Activated gamma-delta T cell treated with Interleukin-2 at 50 U/mL for 16 hours (primary cell): ENCODE data around the gene ERICH6B.
"Not testable (repeated sequence)": the region's sequence is repeated elsewhere in the genome, so short reads cannot be mapped to it uniquely, and the experiment has no call there.

Experiments used
- DNase-seq: peaks from one replicate; pipeline ENCODE4 v3.0.0-alpha.2; 2020

ERICH6B gene

GRCh38 chr13:45615501-45616101 lies at the start of gene ERICH6B:
TSS of gene ERICH6B (minus strand) at chr13:45615739. CDS start at chr13:45597005, 18,734 bp downstream.
- DNase-seq: no peak

GRCh38 chr13:45662903-45663302 lies 47.4 kb upstream of the ERICH6B start:
- DNase-seq: not testable (repeated sequence)

- no peak for DNase-seq
Observed at GRCh38 chr13:45662162-45662561, 46.6 kb upstream of the ERICH6B start.

GRCh38 chr13:45660458-45660857 lies 44.9 kb upstream of the ERICH6B start:
- DNase-seq: not testable (repeated sequence)

GRCh38 chr13:45659536-45659935 lies 44.0 kb upstream of the ERICH6B start:
- no peak for DNase-seq

- DNase-seq: no peak
Observed at GRCh38 chr13:45658586-45659235, 43.2 kb upstream of the ERICH6B start.

- no peak for DNase-seq
Observed at GRCh38 chr13:45654633-45655349, 39.3 kb upstream of the ERICH6B start.

GRCh38 chr13:45645263-45645662 lies 29.7 kb upstream of the ERICH6B start:
- DNase-seq: not testable (repeated sequence)

GRCh38 chr13:45642159-45642558 lies 26.6 kb upstream of the ERICH6B start:
- DNase-seq: not testable (repeated sequence)

- not testable (repeated sequence) for DNase-seq
Observed at GRCh38 chr13:45635291-45635690, 19.8 kb upstream of the ERICH6B start.

GRCh38 chr13:45630791-45631190 lies 15.3 kb upstream of the ERICH6B start:
- no peak for DNase-seq

- DNase-seq: no peak
Observed at GRCh38 chr13:45629940-45630339, 14.4 kb upstream of the ERICH6B start.

- no peak for DNase-seq
Observed at GRCh38 chr13:45628094-45628493, 12.6 kb upstream of the ERICH6B start.

- DNase-seq: no peak
Observed at GRCh38 chr13:45627656-45628055, 12.1 kb upstream of the ERICH6B start.

- DNase-seq: no peak
Observed at GRCh38 chr13:45626731-45627374, 11.3 kb upstream of the ERICH6B start.

GRCh38 chr13:45623516-45624090 lies 8.1 kb upstream of the ERICH6B start:
- DNase-seq: no peak

GRCh38 chr13:45621950-45622349 lies 6.4 kb upstream of the ERICH6B start:
- no peak for DNase-seq

GRCh38 chr13:45607931-45608330 lies 7.6 kb downstream of the ERICH6B start:
- DNase-seq: no peak

GRCh38 chr13:45604892-45605291 lies 10.6 kb downstream of the ERICH6B start:
- DNase-seq: no peak

GRCh38 chr13:45603338-45603737 lies 12.2 kb downstream of the ERICH6B start:
- DNase-seq: no peak

GRCh38 chr13:45602183-45603170 lies 13.1 kb downstream of the ERICH6B start:
- no peak for DNase-seq

- no peak for DNase-seq
Observed at GRCh38 chr13:45601680-45602079, 13.9 kb downstream of the ERICH6B start.
